OCI-LY7 (cell line): ENCODE data around the gene SUCNR1. TPM values are rescaled to one million over a fixed set of nuclear protein-coding genes. Genes with fewer than 3 reads are reported as not detected.

Experiments used
- BruUV-seq: library from RNA; stranded (reverse); fragments of 400-500 nt; replicated peaks from 2 replicates; lab custom pipeline; 2021; lab: Mats Ljungman, UMichigan
- CTCF ChIA-PET: fragments of 300-600 bp; sonication (Branson Sonifier 250); formaldehyde crosslinking; loops from one replicate; lab custom pipeline; 2022; ENCODE audit warnings: antibody characterized with exemption; ENCODE audit not compliant: unreplicated experiment; lab: Charles Lee
- POLR2A ChIA-PET: fragments of 300-600 bp; sonication (Branson Sonifier 250); formaldehyde crosslinking; loops from one replicate; lab custom pipeline; 2022; ENCODE audit warnings: antibody characterized with exemption; lab: Charles Lee
- DNase-seq: peaks from one replicate; pipeline ENCODE4 v3.0.0-alpha.2; 2015; ENCODE audit warnings: low spot score
- H2AFZ ChIP-seq: fragments of 200-600 bp; sonication (generic), shearing (Covaris generic); 2 replicates; pipeline ENCODE4 v1.6.1; 2014; ENCODE audit warnings: mild to moderate bottlenecking, antibody characterized with exemption, low read length, moderate library complexity
- H3K27ac ChIP-seq: fragments of 200-600 bp; sonication (generic); 2 replicates; pipeline ENCODE4 v1.5.1; 2014; ENCODE audit warnings: mixed run types, low read depth, mild to moderate bottlenecking, moderate library complexity, low read length, inconsistent platforms; ENCODE audit not compliant: poor library complexity, severe bottlenecking
- H3K36me3 ChIP-seq: fragments of 200-600 bp; sonication (generic); 2 replicates; pipeline ENCODE4 v1.6.1; 2014; ENCODE audit warnings: mild to moderate bottlenecking, antibody characterized with exemption, low read length, moderate library complexity, mixed read lengths; ENCODE audit not compliant: insufficient read depth
- H3K4me1 ChIP-seq: fragments of 200-600 bp; sonication (generic); 2 replicates; pipeline ENCODE4 v1.5.1; 2014; ENCODE audit warnings: mild to moderate bottlenecking, low read length; ENCODE audit not compliant: insufficient read depth, poor library complexity, severe bottlenecking
- H3K4me2 ChIP-seq: fragments of 200-600 bp; sonication (generic); 2 replicates; pipeline ENCODE4 v1.6.1; 2014; ENCODE audit warnings: mild to moderate bottlenecking, low read length
- H3K4me3 ChIP-seq: fragments of 200-600 bp; sonication (generic); 2 replicates; pipeline ENCODE4 v1.5.1; 2014; ENCODE audit warnings: mild to moderate bottlenecking, low read depth, low read length; ENCODE audit not compliant: poor library complexity, severe bottlenecking
- H3K79me2 ChIP-seq: fragments of 200-600 bp; sonication (generic); 2 replicates; pipeline ENCODE4 v1.6.1; 2016; ENCODE audit warnings: low read depth, mild to moderate bottlenecking, low read length, moderate library complexity, mixed read lengths; ENCODE audit not compliant: insufficient read depth
- H3K9me2 ChIP-seq: fragments of 200-600 bp; sonication (generic); 2 replicates; pipeline ENCODE4 v1.6.1; 2016; ENCODE audit warnings: mild to moderate bottlenecking, low read length, mixed read lengths; ENCODE audit not compliant: insufficient read depth
- H3K9me3 ChIP-seq: fragments of 200-600 bp; sonication (generic); 2 replicates; pipeline ENCODE4 v1.6.1; 2014; ENCODE audit warnings: mild to moderate bottlenecking, mixed run types, low read length, mixed read lengths
- H4K20me1 ChIP-seq: fragments of 200-600 bp; sonication (generic); 2 replicates; pipeline ENCODE4 v1.6.1; 2014; ENCODE audit warnings: mild to moderate bottlenecking, antibody characterized with exemption, low read length, moderate library complexity, mixed read lengths; ENCODE audit not compliant: insufficient read depth
- EZH2phosphoT487 ChIP-seq: fragments of 200-600 bp; sonication (generic); IDR thresholded peaks from 2 replicates; pipeline ENCODE4 v1.6.1; 2018; ENCODE audit warnings: low read depth, borderline replicate concordance, mild to moderate bottlenecking, mixed run types, antibody characterized with exemption, low read length, moderate library complexity, mixed read lengths
- intact Hi-C: fragments of 100-400 bp; cut with micrococcal nuclease; formaldehyde crosslinking; loops from one replicate; pipeline ENCODE4 v1.10.0; 2022; ENCODE audit not compliant: unreplicated experiment
- total RNA-seq, 2 experiments: library from RNA; depleted of rRNA in 1 of 2; stranded (reverse); fragments of >200 nt in 1 of 2; shearing (Covaris generic) in 1 of 2; gene quantifications; 2 replicates each; pipeline ENCODE4 v1.2.3, GENCODE V29; 2014 to 2022
- TF ChIP-seq, protein P1 (sequence below): fragments of 200-600 bp; sonication (generic); conservative IDR thresholded peaks from 2 replicates; pipeline ENCODE4 v1.5.1; 2014; ENCODE audit warnings: mild to moderate bottlenecking, antibody characterized with exemption, low read length, moderate library complexity, mixed read lengths

Gene SUCNR1
- total RNA-seq, 2 experiments from 2014 or later: not detected

DNA sequence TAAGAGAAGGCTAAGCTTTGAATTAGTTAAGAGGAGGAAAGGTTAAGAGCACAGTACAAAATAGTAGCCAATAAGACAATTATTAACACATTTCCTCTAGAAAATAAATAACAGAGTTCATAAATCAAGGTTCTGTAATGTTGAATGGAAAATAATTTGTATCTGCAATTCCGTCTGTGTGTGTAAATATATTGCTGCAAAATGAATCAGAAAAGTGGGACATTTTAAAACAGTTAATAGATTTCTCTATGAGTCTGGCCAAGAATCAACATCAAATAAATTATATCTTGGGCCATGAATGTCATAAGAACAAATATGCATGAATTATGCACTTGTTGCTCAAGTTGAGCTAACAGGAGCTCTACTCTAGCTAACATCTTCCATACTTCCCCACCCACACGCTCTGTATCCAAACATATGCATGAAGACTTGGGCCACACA is 14.2 kb upstream of the SUCNR1 start:
- no peak overlapping the region for H3K4me3 ChIP-seq
- intact Hi-C loops: no loop called here
- H3K27ac ChIP-seq: no peak overlapping the region
- no peaks in the 10 kb centered on the region for H3K4me1 ChIP-seq
- H3K36me3 ChIP-seq: no peaks in the 10 kb centered on the region
- H4K20me1 ChIP-seq: no peaks in the 10 kb centered on the region
- CTCF ChIA-PET: no interaction called here
- no peak overlapping the region for H3K4me2 ChIP-seq
- H2AFZ ChIP-seq: no peak overlapping the region
- TF ChIP-seq EZH2phosphoT487: no peak
- TF ChIP-seq, protein P1, sequence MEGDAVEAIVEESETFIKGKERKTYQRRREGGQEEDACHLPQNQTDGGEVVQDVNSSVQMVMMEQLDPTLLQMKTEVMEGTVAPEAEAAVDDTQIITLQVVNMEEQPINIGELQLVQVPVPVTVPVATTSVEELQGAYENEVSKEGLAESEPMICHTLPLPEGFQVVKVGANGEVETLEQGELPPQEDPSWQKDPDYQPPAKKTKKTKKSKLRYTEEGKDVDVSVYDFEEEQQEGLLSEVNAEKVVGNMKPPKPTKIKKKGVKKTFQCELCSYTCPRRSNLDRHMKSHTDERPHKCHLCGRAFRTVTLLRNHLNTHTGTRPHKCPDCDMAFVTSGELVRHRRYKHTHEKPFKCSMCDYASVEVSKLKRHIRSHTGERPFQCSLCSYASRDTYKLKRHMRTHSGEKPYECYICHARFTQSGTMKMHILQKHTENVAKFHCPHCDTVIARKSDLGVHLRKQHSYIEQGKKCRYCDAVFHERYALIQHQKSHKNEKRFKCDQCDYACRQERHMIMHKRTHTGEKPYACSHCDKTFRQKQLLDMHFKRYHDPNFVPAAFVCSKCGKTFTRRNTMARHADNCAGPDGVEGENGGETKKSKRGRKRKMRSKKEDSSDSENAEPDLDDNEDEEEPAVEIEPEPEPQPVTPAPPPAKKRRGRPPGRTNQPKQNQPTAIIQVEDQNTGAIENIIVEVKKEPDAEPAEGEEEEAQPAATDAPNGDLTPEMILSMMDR: no peak
- DNase-seq: no peak
- no peaks in the 10 kb centered on the region for H3K79me2 ChIP-seq
- H3K9me3 ChIP-seq: no peaks in the 10 kb centered on the region
- no TSS peak for BruUV-seq
- POLR2A ChIA-PET: no interaction called here
- no peaks in the 10 kb centered on the region for H3K9me2 ChIP-seq

DNA sequence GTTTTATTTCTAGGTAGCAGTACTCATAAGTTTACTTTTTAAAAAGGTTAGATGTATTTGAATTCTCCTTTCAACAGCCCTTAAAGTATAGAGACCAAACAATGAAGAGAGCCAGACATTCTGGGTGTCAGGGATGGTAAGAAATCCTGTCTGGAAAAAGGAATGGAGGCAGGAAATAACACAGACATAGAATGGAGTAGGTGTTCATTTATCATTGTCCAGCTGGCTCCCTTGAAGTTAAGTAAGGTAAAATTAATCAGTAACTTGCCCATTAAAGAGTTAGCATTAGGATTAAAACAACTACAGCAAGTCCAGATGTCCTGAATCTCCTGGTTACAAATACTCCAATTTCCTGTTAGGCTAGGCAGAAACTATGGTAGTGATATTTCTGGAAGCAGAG is 13.5 kb upstream of the SUCNR1 start:
- Histone ChIP-seq H3K79me2 (no peaks in the 10 kb centered on the region), H3K9me2 (no peaks in the 10 kb centered on the region), H3K27ac (no peak overlapping the region), H2AFZ (no peak overlapping the region), H3K4me1 (no peaks in the 10 kb centered on the region), H3K4me2 (no peak overlapping the region), H3K36me3 (no peaks in the 10 kb centered on the region), H3K4me3 (no peak overlapping the region), H4K20me1 (no peaks in the 10 kb centered on the region), H3K9me3 (no peaks in the 10 kb centered on the region)
- ChIA-PET CTCF (no interaction called here), POLR2A (interaction anchor here (0.8 kb wide), 1 partner anchor 32 kb away, joined by 4 read pairs; no protein-coding TSS in a partner anchor)
- DNase-seq: no peak
- BruUV-seq: no TSS peak
- intact Hi-C loops: loop anchor here (1.0 kb wide), 1 partner anchor 37 kb away; no protein-coding TSS in a partner anchor
- TF ChIP-seq EZH2phosphoT487: no peak
- TF ChIP-seq, protein P1: no peak

DNA sequence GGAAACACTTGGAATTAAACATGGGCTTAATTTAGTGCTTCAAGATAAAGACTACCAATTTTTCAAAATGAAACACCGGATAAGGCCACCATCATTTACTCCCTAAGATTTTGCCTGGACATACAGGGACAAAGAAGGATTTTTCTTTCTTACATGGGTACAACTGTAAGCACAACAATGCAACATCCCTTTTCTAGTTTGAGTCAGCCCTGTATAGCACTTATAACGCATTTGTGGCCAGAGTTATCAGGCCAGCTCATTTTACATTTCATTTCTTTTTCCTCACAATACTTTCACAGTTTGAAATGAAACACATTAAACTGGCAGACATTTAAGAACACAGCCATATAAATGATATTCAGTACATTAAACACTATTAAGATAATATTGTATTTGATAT is 9.8 kb upstream of the SUCNR1 start:
- CTCF ChIA-PET: no interaction called here
- intact Hi-C loops: no loop called here

More for the DNA sequence above, 9.8 kb upstream of the SUCNR1 start:
- Histone ChIP-seq H3K9me3 (no peaks in the 10 kb centered on the region), H3K9me2 (no peaks in the 10 kb centered on the region), H3K4me1 (no peaks in the 10 kb centered on the region), H4K20me1 (no peaks in the 10 kb centered on the region), H3K27ac (no peak overlapping the region), H3K79me2 (no peaks in the 10 kb centered on the region), H3K4me3 (no peak overlapping the region), H3K4me2 (no peak overlapping the region), H2AFZ (no peak overlapping the region), H3K36me3 (no peaks in the 10 kb centered on the region)
- BruUV-seq: no TSS peak
- no peak for DNase-seq
- POLR2A ChIA-PET: no interaction called here
- TF ChIP-seq, protein P1: no peak
- no peak for TF ChIP-seq EZH2phosphoT487
